ENCODE results near the gene SYT8.
A peak's percentile ranks its signal among the peaks of the same experiment; 100 is the strongest.

Gene SYT8

DNA sequence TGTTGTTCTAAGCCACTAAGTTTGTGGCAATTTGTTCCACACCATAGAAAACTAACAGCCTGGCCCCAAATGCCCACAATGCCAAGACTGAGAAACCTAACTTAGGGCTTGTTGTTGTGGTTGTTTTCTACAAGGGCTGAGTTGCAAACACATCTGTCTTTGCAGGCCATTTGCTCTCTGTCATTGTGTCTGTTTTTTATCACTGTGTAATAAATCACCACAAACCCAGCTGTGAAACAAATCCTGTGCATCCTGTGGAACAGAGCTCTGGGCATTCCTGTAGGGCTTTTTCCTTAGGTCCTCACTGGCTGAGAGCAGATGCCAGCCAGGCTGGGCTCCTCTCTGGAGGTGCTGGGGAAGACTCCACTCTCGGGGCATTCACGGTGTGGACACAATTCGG lies 15.7 kb upstream of the SYT8 start:
- H3K36me3 ChIP-seq (ENCODE audit: control insufficient read depth in 2 of 2, insufficient read depth in 2 of 2, low read length in 2 of 2): no peaks in the 10 kb centered on the region
- peaks cover 4 to 10% of the 10 kb centered on the region in 2 donors for H3K9me3 ChIP-seq (ENCODE audit: control insufficient read depth in 2 of 2, low read length in 2 of 2)
- H3K4me1 ChIP-seq (ENCODE audit: control insufficient read depth, insufficient read depth, low read length): no peaks in the 10 kb centered on the region
- no peak overlapping the region for H3K9ac ChIP-seq (ENCODE audit: low read length in 2 of 2)
- H3K4me3 ChIP-seq (ENCODE audit: low read length in 2 of 2): no peak overlapping the region
- peaks cover 0 to 3% of the 10 kb centered on the region in 2 donors for H3K27me3 ChIP-seq (ENCODE audit: control insufficient read depth in 1 of 2, insufficient read depth in 2 of 2, low read length in 2 of 2)
- H3K27ac ChIP-seq (ENCODE audit: low read length): no peak overlapping the region

DNA sequence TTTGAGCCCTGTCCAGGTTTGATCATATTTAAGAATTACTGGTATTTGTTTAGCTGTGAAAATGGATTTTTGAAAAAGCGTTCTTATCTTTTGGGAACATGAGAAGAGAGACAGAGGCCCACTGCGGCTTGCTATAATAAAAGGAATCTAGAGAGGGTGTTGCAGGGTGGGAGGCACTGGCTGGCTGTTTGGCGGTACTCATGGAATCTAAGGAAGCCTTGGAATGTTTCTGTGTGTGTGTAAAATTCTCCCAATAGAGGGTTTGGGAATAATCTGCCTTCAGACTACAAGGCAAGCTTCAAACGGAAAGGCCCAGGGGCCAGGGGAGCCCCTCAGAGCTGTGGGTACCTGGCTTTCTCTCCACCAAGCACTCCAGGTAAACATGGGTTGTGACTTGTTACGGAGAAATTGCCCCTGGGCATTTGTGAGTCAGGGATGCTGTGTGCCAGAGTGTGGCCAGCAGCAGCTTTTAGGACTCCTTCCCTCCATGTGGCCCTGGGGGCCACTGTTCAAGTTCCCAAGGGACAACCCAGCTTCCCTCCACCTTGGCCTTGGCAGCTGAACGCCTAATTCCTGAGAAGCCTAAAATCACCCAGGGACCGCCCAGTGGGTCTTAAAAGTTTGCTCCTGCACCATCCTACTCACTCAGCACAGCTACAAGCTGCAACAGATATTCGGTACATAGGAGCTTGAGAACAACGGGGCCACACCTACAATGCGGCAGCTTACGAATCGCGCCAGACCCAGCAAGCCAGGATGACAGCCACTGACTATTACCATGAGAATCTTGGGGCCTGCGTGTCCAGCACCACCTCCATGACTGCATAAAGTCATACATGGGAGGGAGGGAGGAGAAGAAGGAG lies 14.1 kb upstream of the SYT8 start:
- Histone ChIP-seq H3K9me3 (ENCODE audit: control insufficient read depth in 2 of 2, low read length in 2 of 2) (peaks cover 4 to 10% of the 10 kb centered on the region in 2 donors), H3K36me3 (ENCODE audit: control insufficient read depth in 2 of 2, insufficient read depth in 2 of 2, low read length in 2 of 2) (no peaks in the 10 kb centered on the region), H3K9ac (ENCODE audit: low read length in 2 of 2) (no peak overlapping the region), H3K27me3 (ENCODE audit: control insufficient read depth in 1 of 2, insufficient read depth in 2 of 2, low read length in 2 of 2) (no peaks in the 10 kb centered on the region), H3K27ac (ENCODE audit: low read length) (no peak overlapping the region), H3K4me1 (ENCODE audit: control insufficient read depth, insufficient read depth, low read length) (no peaks in the 10 kb centered on the region), H3K4me3 (ENCODE audit: low read length in 2 of 2) (no peak overlapping the region)

DNA sequence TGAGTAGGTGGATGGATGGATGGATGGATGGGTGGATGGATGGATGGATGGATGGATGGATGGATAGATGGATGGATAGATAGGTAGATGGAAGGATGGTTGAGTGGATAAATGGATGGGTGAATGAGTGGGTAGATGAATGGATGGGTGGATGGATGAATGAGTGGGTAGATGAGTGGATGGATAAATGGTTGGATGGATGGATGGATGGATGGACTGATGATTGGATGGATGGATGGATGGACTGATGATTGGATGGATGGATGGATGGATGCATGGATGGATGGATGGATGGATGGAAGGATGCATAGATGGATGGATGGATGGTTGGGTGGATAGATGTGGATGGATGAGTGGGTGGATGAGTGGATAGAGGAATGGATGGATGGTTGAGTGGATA lies 13.2 kb upstream of the SYT8 start:
- Histone ChIP-seq H3K9ac (ENCODE audit: low read length in 2 of 2) (no peak overlapping the region), H3K36me3 (ENCODE audit: control insufficient read depth in 2 of 2, insufficient read depth in 2 of 2, low read length in 2 of 2) (no peaks in the 10 kb centered on the region), H3K9me3 (ENCODE audit: control insufficient read depth in 2 of 2, low read length in 2 of 2) (peaks cover 4 to 10% of the 10 kb centered on the region in 2 donors), H3K27ac (ENCODE audit: low read length) (no peak overlapping the region), H3K27me3 (ENCODE audit: control insufficient read depth in 1 of 2, insufficient read depth in 2 of 2, low read length in 2 of 2) (no peaks in the 10 kb centered on the region), H3K4me1 (ENCODE audit: control insufficient read depth, insufficient read depth, low read length) (peaks cover 4% of the 10 kb centered on the region), H3K4me3 (ENCODE audit: low read length in 2 of 2) (no peak overlapping the region)

DNA sequence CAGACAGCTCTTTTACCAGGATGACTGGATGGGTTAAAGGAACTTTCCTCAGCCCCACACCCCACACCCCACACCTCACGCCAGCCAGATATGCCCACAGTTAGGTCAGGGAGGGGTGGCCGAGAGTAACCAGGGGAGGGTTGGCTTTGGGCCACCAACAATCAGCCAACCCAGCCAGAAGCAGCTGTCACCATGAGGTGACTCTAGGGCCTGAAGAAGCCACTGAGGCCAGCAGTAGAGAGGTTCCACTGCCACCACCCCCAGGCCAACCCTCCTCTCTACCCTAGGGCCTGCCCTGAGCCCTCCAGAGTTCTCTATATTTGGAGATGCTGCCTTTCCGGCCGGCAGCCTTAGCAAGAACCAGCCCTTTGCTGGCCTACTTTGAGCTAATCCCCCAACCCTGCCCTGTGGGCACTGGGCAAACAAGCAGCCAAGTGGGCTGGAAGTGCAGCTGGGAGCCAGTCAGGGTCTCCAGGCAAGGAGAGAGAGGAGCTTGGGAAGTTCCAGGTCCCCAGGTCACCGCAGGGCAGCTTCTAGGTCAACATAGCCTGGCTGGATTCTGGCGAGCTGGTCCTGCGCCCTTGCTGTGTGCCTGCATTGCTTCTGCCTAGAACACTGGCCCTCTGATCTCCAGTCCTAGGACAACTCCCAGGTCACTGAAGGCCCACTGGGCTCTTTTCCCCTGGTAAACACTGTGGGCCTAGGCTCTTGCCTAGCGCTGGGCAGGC lies 12.0 kb upstream of the SYT8 start:
- no peak overlapping the region for H3K27ac ChIP-seq (ENCODE audit: low read length)
- no peaks in the 10 kb centered on the region for H3K36me3 ChIP-seq (ENCODE audit: control insufficient read depth in 2 of 2, insufficient read depth in 2 of 2, low read length in 2 of 2)
- H3K27me3 ChIP-seq (ENCODE audit: control insufficient read depth in 1 of 2, insufficient read depth in 2 of 2, low read length in 2 of 2): no peaks in the 10 kb centered on the region
- H3K9ac ChIP-seq (ENCODE audit: low read length in 2 of 2): no peak overlapping the region
- H3K9me3 ChIP-seq (ENCODE audit: control insufficient read depth in 2 of 2, low read length in 2 of 2): peaks cover 4 to 10% of the 10 kb centered on the region in 2 donors
- peaks cover 16% of the 10 kb centered on the region for H3K4me1 ChIP-seq (ENCODE audit: control insufficient read depth, insufficient read depth, low read length)
- no peak overlapping the region for H3K4me3 ChIP-seq (ENCODE audit: low read length in 2 of 2)

DNA sequence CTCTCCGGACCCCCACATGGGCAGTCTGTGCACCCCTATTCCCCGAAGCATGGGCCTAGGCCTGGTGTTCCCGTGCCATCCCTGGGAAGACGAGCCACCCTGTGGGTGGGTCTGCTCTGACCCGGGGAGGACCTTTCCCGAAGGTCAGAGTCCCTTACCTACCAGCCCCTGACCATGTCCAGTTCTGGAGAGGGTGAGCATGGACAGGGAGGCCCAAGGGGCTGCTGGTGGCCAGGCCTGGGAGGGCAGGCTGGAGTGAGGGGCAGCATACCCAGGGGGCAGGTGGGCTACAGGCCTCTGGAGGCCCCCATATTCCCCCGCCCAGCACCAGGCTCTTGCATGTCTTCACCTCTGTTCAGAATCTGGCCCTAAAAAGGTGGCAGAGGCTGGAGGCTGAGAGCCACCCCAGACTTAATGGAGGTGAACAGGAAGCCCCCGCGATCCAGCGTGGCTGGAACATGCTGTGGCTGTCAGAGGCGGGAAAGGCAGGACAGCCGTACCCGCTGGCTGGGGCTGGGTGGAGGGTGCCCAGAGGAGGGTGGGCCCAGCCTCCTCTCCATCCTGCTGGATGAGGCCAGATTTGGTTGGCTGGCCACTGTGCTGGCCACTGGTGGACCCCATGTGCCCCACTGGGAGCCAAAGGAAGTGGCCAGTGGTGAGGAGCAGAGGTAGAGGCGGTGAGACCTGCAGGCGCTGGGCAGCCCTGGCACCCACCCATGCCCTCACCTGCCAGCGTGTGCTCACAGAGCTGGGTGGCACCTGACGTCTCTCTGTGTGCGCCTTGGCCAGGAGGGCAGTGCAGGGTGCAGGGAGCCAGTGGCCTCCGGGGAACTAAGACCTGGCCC lies 11.2 kb upstream of the SYT8 start:
- Histone ChIP-seq H3K27me3 (ENCODE audit: control insufficient read depth in 1 of 2, insufficient read depth in 2 of 2, low read length in 2 of 2) (no peaks in the 10 kb centered on the region), H3K27ac (ENCODE audit: low read length) (no peak overlapping the region), H3K9ac (ENCODE audit: low read length in 2 of 2) (no peak overlapping the region), H3K9me3 (ENCODE audit: control insufficient read depth in 2 of 2, low read length in 2 of 2) (peaks cover 4 to 6% of the 10 kb centered on the region in 2 donors), H3K4me3 (ENCODE audit: low read length in 2 of 2) (no peak overlapping the region), H3K36me3 (ENCODE audit: control insufficient read depth in 2 of 2, insufficient read depth in 2 of 2, low read length in 2 of 2) (no peaks in the 10 kb centered on the region), H3K4me1 (ENCODE audit: control insufficient read depth, insufficient read depth, low read length) (peaks cover 16% of the 10 kb centered on the region)

DNA sequence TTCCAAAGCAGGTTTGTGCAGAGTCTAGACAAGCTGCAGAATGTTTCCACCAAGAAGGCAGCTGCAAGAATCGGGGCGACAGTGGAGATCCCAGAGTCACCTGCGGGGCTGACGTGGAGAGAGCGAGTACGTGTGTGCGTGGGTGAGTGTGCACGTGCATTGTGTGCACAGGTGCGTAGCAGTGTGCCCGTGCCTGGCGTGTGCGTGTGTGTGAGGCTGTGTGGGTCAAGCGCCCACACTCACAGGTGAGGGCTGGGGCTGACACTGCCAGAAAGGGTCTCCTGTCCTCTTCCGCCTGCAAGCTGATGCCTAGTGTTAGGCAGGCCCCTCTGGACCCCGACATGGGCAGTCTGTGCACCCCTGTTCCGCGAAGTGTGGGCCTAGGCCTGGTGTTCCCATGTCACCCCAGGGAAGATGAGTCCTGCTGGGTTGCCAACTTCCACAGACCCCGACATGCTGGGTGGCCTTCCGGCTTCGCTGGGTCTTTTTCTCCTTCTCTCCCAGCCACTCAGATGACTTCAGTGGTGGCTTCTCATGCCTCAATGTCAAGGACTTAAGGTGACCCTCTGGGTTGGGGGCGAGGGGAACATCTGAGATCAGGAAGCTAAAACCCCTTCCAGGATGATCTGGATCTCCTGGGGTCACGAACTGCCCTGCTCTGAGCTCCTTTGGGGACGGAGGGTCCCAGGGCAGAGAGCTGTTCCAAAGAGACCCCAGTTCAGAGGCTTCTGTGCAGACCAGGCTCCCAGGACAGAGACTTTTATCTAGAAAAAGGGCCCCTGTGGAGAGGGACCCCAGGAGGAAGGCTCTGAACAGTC lies 10.4 kb upstream of the SYT8 start:
- H3K36me3 ChIP-seq (ENCODE audit: control insufficient read depth in 2 of 2, insufficient read depth in 2 of 2, low read length in 2 of 2): no peaks in the 10 kb centered on the region
- H3K9ac ChIP-seq (ENCODE audit: low read length in 2 of 2): no peak overlapping the region
- H3K9me3 ChIP-seq (ENCODE audit: control insufficient read depth in 2 of 2, low read length in 2 of 2): no peaks in the 10 kb centered on the region
- H3K27me3 ChIP-seq (ENCODE audit: control insufficient read depth in 1 of 2, insufficient read depth in 2 of 2, low read length in 2 of 2): peaks cover 0 to 2% of the 10 kb centered on the region in 2 donors
- no peak overlapping the region for H3K4me3 ChIP-seq (ENCODE audit: low read length in 2 of 2)
- peaks cover 16% of the 10 kb centered on the region for H3K4me1 ChIP-seq (ENCODE audit: control insufficient read depth, insufficient read depth, low read length)
- H3K27ac ChIP-seq (ENCODE audit: low read length): no peak overlapping the region

DNA sequence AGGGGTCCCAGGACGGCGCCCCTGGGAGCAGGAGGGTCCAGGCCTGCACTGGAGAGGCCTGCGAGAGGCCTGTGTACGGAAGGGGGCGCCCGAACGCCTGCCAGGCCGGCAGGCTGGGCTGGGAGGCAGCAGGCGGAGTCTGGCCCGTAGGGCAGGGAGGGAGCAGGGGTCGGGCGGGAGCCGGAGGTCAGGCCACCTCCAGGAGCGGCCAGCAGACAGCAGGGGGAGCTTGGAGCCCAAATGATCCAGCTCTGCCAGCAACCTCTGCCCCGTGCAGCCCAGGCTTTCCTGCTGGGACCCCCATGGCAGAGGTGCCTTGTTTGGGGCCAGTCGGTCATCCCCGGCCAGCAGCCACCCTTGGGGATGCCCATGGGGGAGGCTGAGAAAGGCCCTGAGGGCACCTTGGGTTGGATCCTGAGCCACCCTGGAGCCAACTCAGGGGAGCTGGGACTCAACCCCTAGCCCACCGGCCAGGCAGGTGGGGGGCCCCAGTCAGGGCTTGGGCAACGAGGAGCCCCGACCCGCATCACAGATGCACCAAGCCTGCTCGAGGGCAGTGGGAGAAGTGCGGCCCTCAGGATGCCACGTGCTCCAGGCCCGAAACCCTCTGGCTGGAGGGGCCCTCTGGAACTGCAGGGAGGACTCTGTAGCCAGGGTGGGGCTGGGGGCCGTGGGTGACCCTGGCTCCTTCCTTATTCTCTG lies 9.6 kb upstream of the SYT8 start:
- H3K9me3 ChIP-seq (ENCODE audit: control insufficient read depth in 2 of 2, low read length in 2 of 2): no peaks in the 10 kb centered on the region
- no peak overlapping the region for H3K9ac ChIP-seq (ENCODE audit: low read length in 2 of 2)
- no peaks in the 10 kb centered on the region for H3K36me3 ChIP-seq (ENCODE audit: control insufficient read depth in 2 of 2, insufficient read depth in 2 of 2, low read length in 2 of 2)
- H3K4me3 ChIP-seq (ENCODE audit: low read length in 2 of 2): no peak overlapping the region
- peaks cover 16% of the 10 kb centered on the region for H3K4me1 ChIP-seq (ENCODE audit: control insufficient read depth, insufficient read depth, low read length)
- no peak overlapping the region for H3K27ac ChIP-seq (ENCODE audit: low read length)
- peaks cover 2 to 3% of the 10 kb centered on the region in 2 donors for H3K27me3 ChIP-seq (ENCODE audit: control insufficient read depth in 1 of 2, insufficient read depth in 2 of 2, low read length in 2 of 2)

DNA sequence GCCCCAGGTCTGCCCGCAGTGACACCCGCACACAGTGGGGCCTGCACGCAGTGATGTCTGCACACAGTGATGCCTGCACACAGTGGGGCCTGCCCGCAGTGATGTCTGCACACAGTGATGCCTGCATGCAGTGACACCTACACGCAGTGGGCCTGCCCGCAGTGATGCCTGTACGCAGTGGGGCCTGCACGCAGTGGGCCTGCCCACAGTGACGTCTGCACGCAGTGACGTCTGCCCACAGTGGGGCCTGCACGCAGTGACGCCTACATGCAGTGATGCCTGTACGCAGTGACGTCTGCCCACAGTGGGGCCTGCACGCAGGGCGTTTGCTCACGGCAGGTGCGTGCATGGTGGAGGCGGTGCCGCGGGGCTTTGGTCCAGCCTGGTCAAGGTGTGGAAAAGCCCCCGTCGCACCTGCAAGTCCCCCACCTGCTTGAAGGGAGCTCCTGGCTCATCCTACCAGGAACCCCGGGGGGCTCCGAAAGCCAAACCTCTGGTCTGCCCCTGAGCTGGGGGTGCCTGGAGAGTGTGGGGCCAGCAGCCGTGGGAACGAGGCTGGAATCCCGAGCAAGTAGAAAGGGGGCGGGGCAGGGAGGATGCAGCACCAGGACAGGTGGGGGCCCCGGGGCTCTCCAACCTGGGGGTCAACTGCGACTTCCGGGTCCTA lies 8.9 kb upstream of the SYT8 start:
- Histone ChIP-seq H3K36me3 (ENCODE audit: control insufficient read depth in 2 of 2, insufficient read depth in 2 of 2, low read length in 2 of 2) (no peaks in the 10 kb centered on the region), H3K27ac (ENCODE audit: low read length) (no peak overlapping the region), H3K4me1 (ENCODE audit: control insufficient read depth, insufficient read depth, low read length) (peaks cover 16% of the 10 kb centered on the region)

DNA sequence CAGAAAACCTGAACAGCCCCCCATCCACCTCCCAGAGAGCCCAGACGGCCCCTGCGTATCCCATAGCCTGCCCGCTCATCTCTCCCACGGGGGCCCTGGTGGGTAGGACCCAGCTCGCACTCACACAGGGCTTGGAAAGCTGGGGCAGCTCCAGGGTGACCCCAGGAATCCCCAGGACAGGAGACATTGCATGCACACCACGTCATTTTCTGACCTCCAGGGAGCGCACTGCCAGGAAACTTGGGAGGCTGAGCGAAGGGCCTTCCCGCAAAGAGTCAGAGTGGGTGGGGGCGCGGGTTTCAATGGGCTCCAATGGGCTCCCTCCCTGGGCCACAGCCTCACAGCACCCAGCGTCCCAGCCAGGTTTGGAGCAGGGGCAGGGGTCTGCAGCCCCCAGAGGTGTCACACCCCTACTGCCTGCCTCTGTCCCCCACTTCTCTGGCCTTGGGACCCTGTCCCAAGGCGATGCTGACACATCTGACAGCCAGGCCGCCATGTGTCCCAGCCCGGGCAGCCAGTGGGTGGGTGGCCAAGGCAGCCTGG lies 8.2 kb upstream of the SYT8 start:
- Histone ChIP-seq H3K36me3 (ENCODE audit: control insufficient read depth in 2 of 2, insufficient read depth in 2 of 2, low read length in 2 of 2) (no peaks in the 10 kb centered on the region), H3K9ac (ENCODE audit: low read length in 2 of 2) (no peak overlapping the region), H3K4me3 (ENCODE audit: low read length in 2 of 2) (peak overlapping the region in 1 of 2 donors; percentile 47), H3K4me1 (ENCODE audit: control insufficient read depth, insufficient read depth, low read length) (peaks cover 16% of the 10 kb centered on the region), H3K27ac (ENCODE audit: low read length) (no peak overlapping the region), H3K27me3 (ENCODE audit: control insufficient read depth in 1 of 2, insufficient read depth in 2 of 2, low read length in 2 of 2) (peaks cover 2 to 9% of the 10 kb centered on the region in 2 donors), H3K9me3 (ENCODE audit: control insufficient read depth in 2 of 2, low read length in 2 of 2) (no peaks in the 10 kb centered on the region)

More for the DNA sequence above, 8.9 kb upstream of the SYT8 start:
- H3K9me3 ChIP-seq (ENCODE audit: control insufficient read depth in 2 of 2, low read length in 2 of 2): no peaks in the 10 kb centered on the region
- no peak overlapping the region for H3K4me3 ChIP-seq (ENCODE audit: low read length in 2 of 2)
- no peak overlapping the region for H3K9ac ChIP-seq (ENCODE audit: low read length in 2 of 2)
- peaks cover 2 to 9% of the 10 kb centered on the region in 2 donors for H3K27me3 ChIP-seq (ENCODE audit: control insufficient read depth in 1 of 2, insufficient read depth in 2 of 2, low read length in 2 of 2)
